Activated CD4-positive, alpha-beta T cell treated with anti-CD3 and anti-CD28 coated beads for 36 hours (primary cell): Measurements from ENCODE around the gene AGK. TPM values are rescaled to one million over a fixed set of nuclear protein-coding genes. Genes with fewer than 3 reads are reported as not detected.

Source experiments
- total RNA-seq, 2 experiments: library from RNA; stranded (reverse); gene quantifications; one replicate each; pipeline ENCODE4 v1.2.3, GENCODE V29; 2021

AGK gene
- total RNA-seq, 2 experiments from 2014 or later = 49.7 to 52.9 TPM

Other genes with a start within 250 kb of the AGK start
- 10 to 100 TPM; 21.2 to 27.6 TPM for gene DENND11, start 150.8 kb downstream of the AGK start, total RNA-seq
- not detected for gene WEE2, start 156.9 kb downstream of the AGK start, total RNA-seq
- 100 to 1,000 TPM; 183 to 245 TPM for gene SSBP1, start 186.9 kb downstream of the AGK start, total RNA-seq
- 1 to 10 TPM in 1 of 2 experiments, under 1 TPM in 1; 0.69 to 1.1 TPM for gene TAS2R3, start 212.7 kb downstream of the AGK start, total RNA-seq
- under 1 TPM; 0.60 to 0.62 TPM for gene TAS2R4, start 225.3 kb downstream of the AGK start, total RNA-seq
- gene TAS2R5, start 238.8 kb downstream of the AGK start, total RNA-seq = 1 to 10 TPM in 1 of 2 experiments, under 1 TPM in 1; 0.75 to 1.4 TPM